IPS-18a (cell line): Measurements from ENCODE around the gene SOCS2.

Source experiments
- H3K27ac ChIP-seq: one replicate; pipeline ENCODE4 v1.5.1; 2013; ENCODE audit warnings: low read length
- H3K27me3 ChIP-seq: one replicate; pipeline ENCODE4 v1.6.1; 2013; ENCODE audit warnings: mild to moderate bottlenecking, low read length; ENCODE audit not compliant: control insufficient read depth, insufficient read depth
- H3K36me3 ChIP-seq: one replicate; pipeline ENCODE4 v1.6.1; 2013; ENCODE audit warnings: low read depth, low read length; ENCODE audit not compliant: control insufficient read depth
- H3K4me1 ChIP-seq: one replicate; pipeline ENCODE4 v1.6.1; 2013; ENCODE audit warnings: low read depth, low read length; ENCODE audit not compliant: control insufficient read depth
- H3K4me3 ChIP-seq: one replicate; pipeline ENCODE4 v1.5.1; 2013; ENCODE audit warnings: low read length
- H3K9ac ChIP-seq: one replicate; pipeline ENCODE4 v1.6.1; 2013; ENCODE audit warnings: mild to moderate bottlenecking, low read length, moderate library complexity
- H3K9me3 ChIP-seq: one replicate; pipeline ENCODE4 v1.6.1; 2013; ENCODE audit warnings: low read depth, low read length; ENCODE audit not compliant: control insufficient read depth

SOCS2 gene

DNA sequence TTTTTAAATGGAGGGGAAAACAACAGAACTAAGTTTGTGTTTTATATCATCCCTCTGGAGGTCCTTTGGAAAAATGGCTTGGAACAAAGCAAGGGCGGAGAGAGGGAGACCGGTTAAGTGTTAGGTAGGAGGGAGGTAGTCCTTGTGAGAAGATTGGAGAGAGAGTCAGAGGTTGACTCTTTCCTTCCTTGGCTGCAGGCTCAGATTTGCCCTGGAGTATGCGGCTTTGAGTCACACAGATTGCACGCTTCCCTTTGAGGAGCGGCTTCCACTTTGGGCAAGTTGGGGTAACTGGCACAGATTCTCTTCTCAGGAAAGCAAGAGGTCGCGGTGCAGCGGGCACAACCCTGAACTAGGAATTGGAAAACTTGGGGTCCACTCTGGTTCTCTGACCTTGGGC, 9.9 kb downstream of the SOCS2 start:
- peaks cover 27% of the 10 kb centered on the region for H3K4me1 ChIP-seq
- no peaks in the 10 kb centered on the region for H3K36me3 ChIP-seq
- H3K9me3 ChIP-seq, result no peaks in the 10 kb centered on the region
- no peak overlapping the region for H3K9ac ChIP-seq
- H3K27me3 ChIP-seq, result no peaks in the 10 kb centered on the region
- no peak overlapping the region for H3K4me3 ChIP-seq
- H3K27ac ChIP-seq, result no peak overlapping the region

DNA sequence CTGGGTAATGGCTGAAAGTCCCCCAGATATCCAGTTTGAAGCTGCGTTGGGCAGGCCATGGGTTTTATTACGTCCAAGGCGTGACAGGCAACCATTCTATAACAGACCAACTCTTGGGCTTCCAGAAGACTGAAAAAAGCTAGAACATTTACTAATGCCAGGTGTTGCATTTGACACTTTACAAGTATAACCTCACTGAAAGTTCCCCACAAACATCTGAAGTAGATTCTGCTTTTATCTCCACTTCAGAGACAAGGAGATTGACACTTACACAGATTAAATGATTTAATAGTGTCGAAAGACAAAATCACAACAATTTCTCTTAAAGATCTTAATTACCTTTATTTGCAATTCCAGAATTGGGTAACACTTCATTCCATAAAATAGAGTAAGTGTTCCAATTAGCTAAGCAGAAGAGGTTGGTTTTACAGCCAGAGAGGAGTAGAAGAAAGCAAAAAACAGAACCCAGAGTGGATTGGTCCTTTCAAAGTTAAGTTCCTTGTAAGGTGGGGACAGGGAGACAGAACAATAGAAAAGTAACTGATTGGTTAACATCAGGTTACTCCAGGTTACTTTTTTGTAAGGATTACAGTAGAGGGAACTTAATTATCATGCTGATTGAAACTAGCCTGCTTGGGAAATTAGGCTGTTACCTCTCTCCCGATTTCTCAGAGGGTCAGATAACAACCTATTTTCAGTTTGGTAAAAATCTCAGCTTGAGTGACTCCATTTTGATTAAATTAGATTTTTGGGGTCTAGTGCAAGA, 11.3 kb downstream of the SOCS2 start:
- Histone ChIP-seq H3K4me3 (peak overlapping the region; percentile 26), H3K27me3 (no peaks in the 10 kb centered on the region), H3K9ac (peak overlapping the region; percentile 29), H3K27ac (peak overlapping the region; percentile 76), H3K9me3 (no peaks in the 10 kb centered on the region), H3K36me3 (no peaks in the 10 kb centered on the region), H3K4me1 (peaks cover 30% of the 10 kb centered on the region)

DNA sequence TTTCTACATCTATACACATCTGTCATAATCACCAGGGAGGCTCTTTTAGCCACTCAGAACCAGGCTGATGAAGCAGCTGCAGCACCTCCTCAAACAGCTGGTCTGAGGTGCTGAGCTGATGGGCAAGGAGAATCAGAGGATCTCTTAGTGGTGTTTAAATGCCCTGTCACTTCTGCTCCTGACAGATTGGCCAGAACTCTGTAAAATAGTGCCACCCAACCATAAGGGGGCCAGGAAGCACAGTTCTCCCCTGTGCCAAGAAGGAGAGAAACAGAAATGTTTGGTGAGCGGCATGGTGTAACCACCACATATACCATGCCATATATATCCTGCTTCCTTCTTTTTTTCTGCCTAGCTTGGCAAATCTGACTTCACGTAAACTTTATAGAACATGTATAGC, 12.8 kb downstream of the SOCS2 start:
- no peak overlapping the region for H3K9ac ChIP-seq
- H3K27me3 ChIP-seq, result no peaks in the 10 kb centered on the region
- no peaks in the 10 kb centered on the region for H3K9me3 ChIP-seq
- no peak overlapping the region for H3K27ac ChIP-seq
- no peaks in the 10 kb centered on the region for H3K36me3 ChIP-seq
- H3K4me3 ChIP-seq, result no peak overlapping the region
- peaks cover 30% of the 10 kb centered on the region for H3K4me1 ChIP-seq

DNA sequence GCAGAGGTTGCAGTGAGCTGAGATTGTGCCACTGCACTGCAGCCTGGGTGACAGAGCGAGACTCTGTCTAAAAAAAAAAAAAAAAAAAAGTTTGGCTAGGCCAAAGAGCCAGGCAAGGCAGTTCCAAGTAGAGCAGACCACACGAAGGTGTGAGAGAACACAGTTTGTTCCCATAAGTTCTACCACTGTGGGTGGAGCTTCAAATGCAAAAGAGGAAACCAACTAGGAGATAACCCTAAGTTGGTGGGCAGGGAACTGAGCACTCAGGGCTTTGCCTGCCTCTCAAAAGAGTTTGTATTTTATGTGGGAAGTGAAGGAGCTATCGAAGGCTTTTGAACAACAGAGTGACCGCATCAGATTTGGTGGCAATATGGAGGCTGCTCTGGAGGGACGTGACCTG, 15.1 kb downstream of the SOCS2 start:
- H3K27me3 ChIP-seq, result peaks cover 19% of the 10 kb centered on the region
- H3K9me3 ChIP-seq, result no peaks in the 10 kb centered on the region
- H3K9ac ChIP-seq, result no peak overlapping the region
- H3K27ac ChIP-seq, result no peak overlapping the region
- H3K4me3 ChIP-seq, result no peak overlapping the region
- H3K36me3 ChIP-seq, result no peaks in the 10 kb centered on the region
- H3K4me1 ChIP-seq, result peaks cover 45% of the 10 kb centered on the region

DNA sequence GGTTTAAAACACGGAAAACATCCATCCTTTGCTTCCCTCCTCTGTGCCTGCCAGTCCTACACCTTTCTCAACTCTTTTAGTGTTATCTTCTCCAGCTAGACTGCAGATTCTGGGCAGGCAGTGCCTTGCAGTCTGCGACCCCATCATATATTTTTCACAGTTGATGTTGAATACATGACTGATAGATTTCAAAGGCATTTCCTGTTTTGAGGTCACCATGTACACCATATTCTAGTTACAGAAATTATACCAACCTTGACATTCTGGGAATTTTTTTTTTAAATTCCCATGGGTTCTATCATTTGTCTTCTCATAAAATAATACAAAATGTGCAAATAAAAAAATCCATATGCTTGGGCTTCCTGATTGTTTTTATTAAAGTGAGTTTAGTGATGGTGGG, 16.6 kb downstream of the SOCS2 start:
- Histone ChIP-seq H3K4me1 (peaks cover 43% of the 10 kb centered on the region), H3K36me3 (no peaks in the 10 kb centered on the region), H3K9me3 (no peaks in the 10 kb centered on the region), H3K27me3 (peaks cover 24% of the 10 kb centered on the region), H3K9ac (no peak overlapping the region), H3K27ac (no peak overlapping the region), H3K4me3 (no peak overlapping the region)

DNA sequence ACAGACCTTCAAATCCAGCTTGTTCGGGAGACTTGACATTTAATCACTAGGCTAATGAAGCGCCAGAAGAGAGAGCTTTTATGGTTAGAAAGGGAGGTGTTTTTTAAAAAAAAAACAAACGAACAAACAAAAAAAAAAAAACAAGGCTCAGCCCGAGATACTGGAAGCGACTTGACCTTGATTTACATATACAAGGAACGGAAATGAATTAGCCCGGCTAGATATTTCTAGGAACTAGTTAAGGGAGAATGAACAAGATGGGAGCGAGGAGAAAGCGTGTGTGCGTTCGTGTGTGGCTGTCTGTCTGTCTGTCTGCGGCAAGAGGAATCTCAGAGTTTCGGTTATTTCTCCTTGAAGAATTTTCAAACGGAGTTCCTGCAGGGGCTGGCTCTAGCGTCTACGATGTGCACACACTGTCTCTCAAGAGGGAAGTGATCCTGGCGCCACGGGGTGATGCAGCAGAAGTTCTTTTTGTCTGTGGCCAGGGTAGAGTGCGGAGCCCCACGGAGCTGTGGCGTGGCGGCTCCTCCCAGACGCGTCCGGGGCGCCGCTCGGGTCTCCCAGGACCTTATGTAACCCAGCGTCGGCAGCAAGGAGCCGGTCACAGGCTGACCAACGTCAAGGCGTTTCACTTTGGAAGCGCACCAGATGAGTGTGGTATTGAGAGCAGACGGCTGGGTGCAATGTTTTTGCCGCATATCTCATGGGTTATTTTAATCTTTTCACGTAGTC, 18.8 kb downstream of the SOCS2 start:
- no peak overlapping the region for H3K27ac ChIP-seq
- peaks cover 41% of the 10 kb centered on the region for H3K4me1 ChIP-seq

DNA sequence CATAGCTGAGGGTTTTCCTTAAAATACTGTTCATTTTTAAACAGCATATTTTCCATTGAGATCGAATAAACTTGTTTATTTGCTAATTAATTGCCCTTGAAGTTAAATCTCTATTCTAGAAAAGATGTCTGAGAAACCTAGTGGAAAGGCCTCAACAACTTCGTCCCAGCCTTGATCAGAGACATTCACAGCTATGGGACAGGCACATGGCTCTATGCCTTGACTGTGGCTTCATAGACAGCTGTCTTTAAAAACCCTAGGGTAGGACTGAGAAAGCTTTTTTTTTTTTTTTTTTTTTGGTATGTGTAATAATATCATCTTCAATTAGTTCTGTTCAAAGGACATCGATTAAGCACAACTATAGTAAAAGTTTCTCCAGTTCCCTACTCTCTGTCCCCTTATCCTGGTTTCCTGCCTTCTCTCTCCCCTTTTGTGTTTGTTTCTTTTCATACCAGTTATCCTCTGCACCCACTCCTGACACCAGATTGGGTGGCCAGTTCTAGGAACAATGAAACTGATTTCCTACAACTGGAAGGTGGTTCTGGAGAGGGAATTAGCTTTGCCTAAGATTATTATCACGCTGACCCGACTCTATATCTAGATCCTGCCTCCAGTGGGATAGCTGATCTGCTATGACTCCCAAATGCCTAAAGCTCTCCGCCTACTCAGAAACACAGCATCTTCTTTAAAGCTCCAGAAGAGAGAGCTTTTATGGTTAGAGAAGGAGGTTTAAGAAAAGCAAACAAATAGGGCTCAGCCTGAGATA, 20.3 kb downstream of the SOCS2 start:
- H3K36me3 ChIP-seq, result no peaks in the 10 kb centered on the region
- H3K4me1 ChIP-seq, result peaks cover 39% of the 10 kb centered on the region
- peaks cover 24% of the 10 kb centered on the region for H3K27me3 ChIP-seq
- H3K9ac ChIP-seq, result no peak overlapping the region
- H3K4me3 ChIP-seq, result no peak overlapping the region
- no peaks in the 10 kb centered on the region for H3K9me3 ChIP-seq
- H3K27ac ChIP-seq, result no peak overlapping the region

More for the DNA sequence above, 18.8 kb downstream of the SOCS2 start:
- H3K9me3 ChIP-seq, result no peaks in the 10 kb centered on the region
- H3K9ac ChIP-seq, result peak overlapping the region; percentile 54
- peaks cover 24% of the 10 kb centered on the region for H3K27me3 ChIP-seq
- H3K4me3 ChIP-seq, result peak overlapping the region; percentile 63
- H3K36me3 ChIP-seq, result no peaks in the 10 kb centered on the region

DNA sequence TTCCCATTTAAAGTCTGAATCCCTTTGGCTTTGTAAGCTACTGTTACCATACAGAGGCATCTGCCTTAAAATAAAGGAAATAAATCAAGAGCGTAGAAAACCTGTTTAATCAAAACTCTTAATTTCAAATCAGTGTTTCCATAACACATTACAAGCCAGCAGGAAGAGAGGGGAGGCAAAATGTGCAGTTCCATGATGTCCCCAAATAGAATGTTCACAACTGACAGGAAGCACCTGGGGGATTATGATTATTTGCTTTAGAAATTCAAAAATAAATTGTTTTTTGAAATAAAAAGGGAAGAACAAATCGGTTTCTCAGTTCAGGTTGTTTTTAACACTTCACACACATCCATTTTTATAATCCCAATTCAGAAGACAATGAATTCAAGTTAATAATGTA, 21.4 kb downstream of the SOCS2 start:
- no peak overlapping the region for H3K9ac ChIP-seq
- no peaks in the 10 kb centered on the region for H3K9me3 ChIP-seq
- H3K27ac ChIP-seq, result no peak overlapping the region
- H3K4me1 ChIP-seq, result peaks cover 38% of the 10 kb centered on the region
- H3K27me3 ChIP-seq, result peaks cover 24% of the 10 kb centered on the region
- H3K4me3 ChIP-seq, result no peak overlapping the region
- no peaks in the 10 kb centered on the region for H3K36me3 ChIP-seq

DNA sequence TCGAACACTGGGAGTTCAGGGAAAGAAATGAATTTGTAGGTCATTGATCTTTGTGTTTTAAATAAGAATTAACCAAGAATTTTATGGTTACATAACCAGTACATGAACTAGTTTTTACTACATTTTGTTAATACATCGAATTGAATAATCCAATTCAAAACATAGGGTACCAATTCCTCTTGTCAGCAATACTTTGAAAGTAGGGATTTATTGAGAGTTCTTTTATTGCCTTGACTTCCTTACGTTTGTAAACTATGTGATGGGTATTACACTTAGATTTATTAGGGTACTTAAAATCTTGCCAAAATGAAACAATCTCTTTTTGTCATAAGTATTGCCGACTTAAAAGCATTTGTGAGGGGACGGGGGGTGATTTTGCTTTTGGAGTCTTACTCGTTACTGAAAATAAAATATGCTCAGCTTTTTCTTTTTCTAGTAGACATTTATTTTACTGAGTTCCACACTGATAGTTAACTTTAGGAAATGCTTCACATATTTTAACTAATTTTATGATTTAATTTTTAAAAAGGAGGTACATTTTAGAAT, 22.4 kb downstream of the SOCS2 start:
- Histone ChIP-seq H3K4me1 (peaks cover 38% of the 10 kb centered on the region), H3K27me3 (peaks cover 24% of the 10 kb centered on the region), H3K9ac (no peak overlapping the region), H3K36me3 (no peaks in the 10 kb centered on the region), H3K9me3 (no peaks in the 10 kb centered on the region), H3K27ac (no peak overlapping the region), H3K4me3 (no peak overlapping the region)

DNA sequence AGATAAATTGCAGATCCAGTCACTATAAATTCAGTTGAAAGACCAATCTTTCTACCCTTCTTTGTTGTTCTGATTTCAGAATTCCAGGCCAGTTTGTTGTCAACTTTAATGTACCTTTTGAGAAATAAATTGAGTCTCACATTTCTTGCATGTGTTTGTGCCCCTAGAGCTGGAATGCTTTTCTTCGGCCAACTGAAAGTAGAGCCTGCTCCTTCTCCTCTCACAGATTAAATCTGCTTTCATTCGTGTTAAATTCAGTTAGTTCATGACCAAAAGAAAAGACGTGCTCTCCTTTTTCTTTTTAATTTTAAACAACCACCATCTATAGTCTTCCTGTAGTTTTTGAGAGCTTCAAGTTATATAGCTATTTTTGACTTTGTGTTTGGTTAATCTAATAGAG, 22.9 kb downstream of the SOCS2 start:
- Histone ChIP-seq H3K4me1 (peaks cover 38% of the 10 kb centered on the region), H3K4me3 (no peak overlapping the region), H3K9ac (no peak overlapping the region)

DNA sequence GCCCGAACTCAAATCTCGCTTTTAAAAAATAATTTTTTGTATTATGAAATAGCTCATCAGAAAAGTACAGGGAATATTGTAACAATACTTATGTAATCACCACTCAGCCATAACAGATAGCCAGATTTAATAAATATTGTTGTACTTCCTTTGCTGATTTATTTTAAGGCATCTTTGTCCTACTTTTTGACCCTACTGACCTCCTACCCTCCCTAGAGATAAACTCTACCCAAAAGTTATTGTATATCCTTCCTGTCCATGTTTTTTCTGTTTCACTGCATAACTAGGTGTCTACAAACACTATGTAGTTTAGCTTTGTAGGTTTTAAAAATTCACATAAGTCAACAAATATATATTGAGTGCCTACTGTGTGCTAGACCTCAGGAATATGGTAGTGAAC, 25.1 kb downstream of the SOCS2 start:
- no peaks in the 10 kb centered on the region for H3K36me3 ChIP-seq
- no peak overlapping the region for H3K27ac ChIP-seq
- H3K27me3 ChIP-seq, result peaks cover 5% of the 10 kb centered on the region
- H3K4me1 ChIP-seq, result peaks cover 22% of the 10 kb centered on the region
- H3K9ac ChIP-seq, result no peak overlapping the region
- H3K4me3 ChIP-seq, result no peak overlapping the region
- no peaks in the 10 kb centered on the region for H3K9me3 ChIP-seq

More for the DNA sequence above, 22.9 kb downstream of the SOCS2 start:
- H3K27ac ChIP-seq, result no peak overlapping the region
- H3K9me3 ChIP-seq, result no peaks in the 10 kb centered on the region
- peaks cover 24% of the 10 kb centered on the region for H3K27me3 ChIP-seq
- no peaks in the 10 kb centered on the region for H3K36me3 ChIP-seq
